Measurements from ENCODE around the gene PTOV1.

Gene PTOV1

DNA sequence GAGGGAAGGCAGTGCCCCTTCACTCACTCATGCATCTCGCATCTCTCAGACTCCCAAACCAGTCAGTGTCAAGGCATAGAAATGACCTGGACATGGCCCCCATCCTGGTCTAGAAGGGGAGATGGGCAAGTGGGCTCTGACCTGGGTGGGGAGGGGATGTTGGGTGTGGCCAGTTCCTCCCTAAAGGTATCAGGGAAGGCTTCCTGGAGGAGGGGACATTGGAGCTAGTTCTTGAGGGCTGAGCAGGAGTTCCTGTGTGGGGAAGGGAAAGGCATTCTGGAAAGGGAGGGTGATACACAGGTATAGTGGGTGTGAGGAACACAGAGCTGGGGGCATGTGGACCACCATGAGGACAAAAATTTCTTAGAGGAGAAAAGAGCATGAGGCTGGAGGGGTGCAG lies 41.8 kb downstream of the PTOV1 start:
- no peak for DNase-seq

- DNase-seq = no peak
Measured at GRCh38 chr19:49894011-49894664, 43.2 kb downstream of the PTOV1 start.

DNA sequence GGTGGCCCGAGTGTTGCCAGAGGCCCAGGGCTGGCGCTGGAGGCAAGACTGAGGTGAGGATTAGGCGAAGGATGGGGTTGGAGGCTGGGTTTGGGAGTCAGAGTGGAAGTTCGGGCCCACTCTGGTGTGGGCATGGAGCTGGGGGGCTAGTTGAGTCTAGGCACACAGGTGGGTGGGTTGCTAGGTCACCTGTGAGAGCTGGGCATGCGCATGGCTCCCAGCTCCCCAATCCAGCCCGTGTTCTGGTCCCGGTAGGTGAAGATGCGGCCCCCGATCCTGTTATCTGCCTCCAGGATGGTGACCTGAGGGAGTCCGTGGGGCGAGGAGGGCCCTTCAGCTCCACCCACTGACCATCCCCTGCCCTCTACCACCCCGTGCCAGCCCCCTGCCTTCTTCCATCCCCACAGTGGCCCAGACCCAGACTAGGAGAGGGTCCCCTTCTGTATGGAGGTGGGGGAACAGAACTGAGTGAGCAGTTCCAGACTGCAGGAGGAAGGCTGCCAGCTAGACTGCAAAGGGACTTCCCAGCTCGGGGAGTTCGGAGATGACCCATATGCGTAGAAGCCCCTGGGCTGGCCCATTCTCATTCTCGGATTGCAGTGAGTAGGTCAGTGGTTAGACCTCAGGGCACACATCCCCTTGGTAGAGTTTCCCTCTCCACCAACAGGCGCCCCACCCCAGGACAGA lies 44.1 kb downstream of the PTOV1 start:
- no peak for DNase-seq

DNA sequence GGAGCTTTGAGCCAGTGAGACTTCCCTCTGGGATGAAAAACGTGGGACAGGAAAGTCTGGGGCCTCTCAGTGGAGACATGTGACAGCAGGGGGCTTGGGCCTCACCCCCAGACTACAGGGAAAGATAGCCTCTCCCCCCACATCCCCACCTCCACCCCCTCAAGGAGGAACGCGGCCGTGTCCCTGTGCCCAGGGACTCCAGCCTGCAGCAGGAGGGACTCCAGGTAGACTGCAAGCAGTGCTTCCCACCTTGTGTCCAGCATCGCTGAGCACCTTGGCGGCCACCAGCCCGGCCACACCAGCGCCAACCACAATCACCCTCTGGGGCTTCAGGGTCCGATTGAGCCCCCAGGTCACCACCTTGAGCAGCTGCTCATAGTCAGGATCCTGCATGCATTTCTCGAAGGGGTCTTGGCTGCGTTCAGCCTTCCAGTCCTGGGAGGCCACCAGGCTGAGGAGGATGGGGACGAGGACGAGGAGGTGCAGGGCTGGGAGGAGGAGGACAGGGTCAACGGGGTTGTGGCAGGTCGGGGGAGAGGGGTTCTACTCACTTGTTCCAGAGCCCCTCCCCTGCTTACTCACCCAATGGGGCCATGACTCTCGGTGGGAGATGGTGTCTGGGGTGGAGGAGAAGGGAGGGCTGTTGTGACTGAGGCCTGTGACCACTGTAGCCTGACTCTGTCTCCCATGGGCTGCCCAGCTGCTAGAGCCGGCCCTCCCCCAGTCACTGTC lies 44.8 kb downstream of the PTOV1 start:
- no peak for DNase-seq

DNA sequence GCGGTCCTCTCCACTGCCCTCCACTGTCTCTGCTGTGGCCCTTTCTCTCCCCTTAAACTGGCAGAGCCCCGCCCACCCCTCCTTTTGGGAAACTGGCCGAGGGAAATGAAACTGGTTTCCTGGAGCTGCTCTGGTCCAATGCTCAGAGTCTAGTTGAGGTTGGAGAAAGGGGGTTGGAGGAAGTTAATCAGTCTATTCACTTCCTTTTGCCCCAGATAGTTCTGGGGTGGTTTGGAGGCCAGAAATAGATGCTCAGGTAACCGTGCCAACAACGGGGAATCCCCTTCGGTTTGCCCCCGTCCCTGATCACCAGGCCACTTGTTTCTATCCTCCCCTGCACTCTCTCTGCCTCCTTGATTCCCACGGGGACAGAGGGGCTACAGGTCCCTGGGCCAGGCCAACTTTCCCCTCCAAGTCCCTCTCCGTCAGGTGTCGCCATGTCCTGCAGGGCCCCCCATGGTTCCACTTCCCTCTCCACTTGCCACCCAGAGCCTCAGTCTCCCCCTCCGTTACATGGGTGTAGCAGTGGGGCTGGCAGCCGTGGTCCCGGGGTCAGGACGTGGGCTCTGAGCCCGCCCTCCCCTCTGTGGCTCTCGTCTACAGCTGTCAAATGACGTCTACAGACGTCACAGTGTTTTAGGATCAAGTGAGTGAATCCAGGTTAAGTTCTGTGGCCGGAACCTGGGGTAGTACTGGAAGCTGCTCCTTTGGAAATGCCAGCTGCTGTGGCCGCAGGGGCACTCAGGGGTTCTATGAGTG lies 46.1 kb downstream of the PTOV1 start, which contains the start of gene IL4I1:
Gene IL4I1, minus strand, starts transcription at position 25 of the 759 bp plus-strand sequence. CDS start 727 bp downstream, outside the sequence.
- peak; percentile 63 for DNase-seq

GRCh38 chr19:49904136-49904535 lies 53.2 kb downstream of the PTOV1 start:
- DNase-seq = no peak

DNA sequence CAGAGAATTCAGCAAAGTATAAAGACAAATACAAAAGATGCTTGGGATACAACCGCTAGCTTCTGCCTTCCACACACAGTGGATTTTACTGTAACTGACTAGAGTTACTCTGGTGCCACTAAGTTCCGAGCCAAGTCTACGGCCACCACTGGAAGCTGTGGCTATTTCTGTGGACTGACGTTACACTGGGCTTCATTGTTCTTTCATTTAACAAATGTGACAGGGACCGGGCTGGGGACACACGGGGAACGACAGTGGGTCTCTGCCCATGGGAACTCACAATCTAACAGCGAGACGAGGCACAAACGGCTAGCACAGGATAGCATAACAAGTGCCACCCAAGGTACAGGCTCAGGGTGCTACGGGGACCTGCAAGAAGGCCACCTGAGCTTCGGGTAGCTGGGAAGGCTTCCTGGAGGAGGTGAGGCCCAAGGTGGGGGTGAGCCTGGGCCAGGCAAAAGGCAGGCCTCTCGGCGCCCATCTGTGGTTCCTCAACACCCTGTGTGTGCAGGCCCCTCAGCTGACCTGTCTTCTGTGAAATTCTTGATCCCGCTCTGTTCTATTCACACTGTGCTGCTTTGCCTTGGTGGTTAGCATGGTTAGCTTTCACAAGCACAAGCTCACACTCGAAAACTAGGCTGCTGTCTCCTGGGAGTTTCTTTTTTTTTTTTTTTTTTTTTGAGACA lies 56.1 kb downstream of the PTOV1 start:
- DNase-seq = no peak

- no peak for DNase-seq
Measured at GRCh38 chr19:49907745-49908446, 56.9 kb downstream of the PTOV1 start.

DNA sequence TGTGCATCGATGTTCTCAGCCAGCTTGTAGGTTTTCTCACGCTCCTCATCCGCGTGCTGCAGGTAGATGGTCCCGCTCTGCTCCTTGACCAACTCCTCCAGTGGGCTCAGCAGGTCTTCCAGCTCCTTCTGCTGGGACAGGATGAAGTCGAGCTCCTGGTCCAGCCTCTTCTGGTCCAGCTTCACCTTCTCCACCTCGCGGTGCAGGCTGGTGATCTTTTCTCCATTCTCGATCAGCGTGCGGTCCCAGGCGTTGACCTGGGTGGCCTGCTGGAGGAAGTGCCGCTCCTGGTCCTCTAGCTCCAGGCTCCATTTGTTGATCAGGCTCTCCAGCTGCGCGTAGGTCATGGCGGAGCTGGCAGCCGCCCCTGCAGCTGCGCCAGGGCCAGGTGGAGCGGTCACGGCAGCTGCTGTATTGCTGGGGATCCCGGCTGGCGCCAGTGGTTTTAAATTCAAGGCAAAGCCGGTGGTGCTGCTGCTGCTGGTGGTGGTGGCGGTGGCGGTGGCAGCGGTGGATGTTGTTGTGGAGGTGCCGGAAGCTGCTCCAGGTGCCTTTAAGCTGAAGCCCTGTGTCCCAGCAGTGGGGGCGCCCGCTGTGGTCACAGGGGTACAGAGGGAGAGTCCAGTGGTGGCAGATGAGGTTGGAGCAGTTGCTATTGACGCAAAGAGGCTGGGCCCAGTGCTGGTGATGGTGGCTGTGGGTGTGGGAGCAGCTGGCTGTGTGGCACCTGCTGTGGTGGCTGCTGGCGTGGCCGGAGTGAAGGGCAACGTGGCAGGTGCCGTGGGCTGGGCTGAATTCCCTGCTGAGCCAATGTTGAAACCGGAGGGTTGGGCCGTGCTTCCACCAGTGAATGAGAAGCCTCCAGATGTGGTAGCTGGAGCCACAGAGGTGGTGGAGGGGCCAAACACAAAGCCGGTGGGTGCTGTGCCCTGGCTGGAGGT lies 57.8 kb downstream of the PTOV1 start:
- no peak for DNase-seq

DNA sequence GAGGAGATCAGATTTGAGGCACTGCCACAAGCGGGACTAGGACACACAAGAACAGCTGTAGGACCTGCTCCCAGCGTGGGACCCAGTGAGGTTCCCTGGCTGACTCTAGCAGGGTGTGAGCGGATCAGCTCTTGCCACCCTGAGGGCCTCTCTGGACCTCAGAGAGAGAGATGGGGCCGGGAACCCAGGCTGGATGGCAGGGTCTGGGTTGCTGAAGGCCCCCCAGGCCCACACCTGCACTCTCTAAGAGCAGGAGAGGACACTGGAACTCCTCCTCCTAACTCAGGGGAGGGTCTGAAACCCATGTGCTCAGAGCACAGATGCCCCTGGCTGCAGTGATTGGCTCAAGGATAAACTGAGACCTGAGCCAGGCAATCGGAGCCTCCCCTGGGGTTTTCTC lies 59.2 kb downstream of the PTOV1 start:
- DNase-seq = no peak
